GM12873 (cell line): Measurements from ENCODE around the gene AP5Z1.

Experiments
- CTCF ChIP-seq: IDR thresholded peaks from 2 replicates; pipeline ENCODE4 v1.5.1; 2012; ENCODE audit warnings: low read depth, mild to moderate bottlenecking, moderate library complexity, low read length, control low read depth; ENCODE audit not compliant: insufficient read depth; ENCODE audit errors: missing control alignments

The AP5Z1 gene

GRCh38 chr7:4792537-4793126 is 17.2 kb downstream of the AP5Z1 start:
- TF ChIP-seq CTCF = no peak

- TF ChIP-seq CTCF = no peak
Measured at GRCh38 chr7:4794591-4795350, 19.3 kb downstream of the AP5Z1 start.

- no peak for TF ChIP-seq CTCF
Measured at GRCh38 chr7:4796453-4796852, 21.0 kb downstream of the AP5Z1 start.

- TF ChIP-seq CTCF = peak; percentile 89
Measured at GRCh38 chr7:4797858-4798705, 22.7 kb downstream of the AP5Z1 start.

- TF ChIP-seq CTCF = no peak
Measured at GRCh38 chr7:4798706-4799235, 23.3 kb downstream of the AP5Z1 start.

GRCh38 chr7:4799508-4800268 is 24.3 kb downstream of the AP5Z1 start:
- TF ChIP-seq CTCF = no peak
